ENCODE results near the gene NRCAM.

Gene NRCAM

GRCh38 chr7:108254259-108254658, 202.0 kb downstream of the NRCAM start:
- H4K20me1 ChIP-seq (ENCODE audit: low read depth, low read length) = no peaks in the 10 kb centered on the region
- no peak overlapping the region for H2AFZ ChIP-seq (ENCODE audit: low read depth, low read length, severe bottlenecking)
- H3K79me2 ChIP-seq (ENCODE audit: insufficient read depth, low read length) = no peaks in the 10 kb centered on the region
- no peaks in the 10 kb centered on the region for H3F3A ChIP-seq (ENCODE audit: insufficient read depth)
- TF ChIP-seq CTCF (IDR thresholded peaks at IDR 0.05; ENCODE audit: insufficient read depth, low read length, poor library complexity, severe bottlenecking) (no peak), EZH2phosphoT487 (conservative IDR thresholded peaks at IDR 0.05; ENCODE audit: low read length) (no peak)
- H3K9ac ChIP-seq (ENCODE audit: low read length) = no peak overlapping the region
- no peaks in the 10 kb centered on the region for H3K27me3 ChIP-seq (ENCODE audit: low read length)
- H3K4me2 ChIP-seq (ENCODE audit: low read depth, low read length, poor library complexity, severe bottlenecking) = no peak overlapping the region
- no peak overlapping the region for H3K27ac ChIP-seq (ENCODE audit: low read depth, low read length)
- H3K36me3 ChIP-seq (ENCODE audit: low read length) = no peaks in the 10 kb centered on the region
- no peaks in the 10 kb centered on the region for H3K9me2 ChIP-seq (replicated peaks; ENCODE audit: insufficient read depth, low read length)
- H3K4me3 ChIP-seq (ENCODE audit: insufficient read depth, low read length, poor library complexity, severe bottlenecking) = no peak overlapping the region
- 0 out of 2 replicates have a peak, but pooled peaks cover 5% of the 10 kb centered on the region for H3K9me3 ChIP-seq (ENCODE audit: insufficient read depth, low read length)

DNA sequence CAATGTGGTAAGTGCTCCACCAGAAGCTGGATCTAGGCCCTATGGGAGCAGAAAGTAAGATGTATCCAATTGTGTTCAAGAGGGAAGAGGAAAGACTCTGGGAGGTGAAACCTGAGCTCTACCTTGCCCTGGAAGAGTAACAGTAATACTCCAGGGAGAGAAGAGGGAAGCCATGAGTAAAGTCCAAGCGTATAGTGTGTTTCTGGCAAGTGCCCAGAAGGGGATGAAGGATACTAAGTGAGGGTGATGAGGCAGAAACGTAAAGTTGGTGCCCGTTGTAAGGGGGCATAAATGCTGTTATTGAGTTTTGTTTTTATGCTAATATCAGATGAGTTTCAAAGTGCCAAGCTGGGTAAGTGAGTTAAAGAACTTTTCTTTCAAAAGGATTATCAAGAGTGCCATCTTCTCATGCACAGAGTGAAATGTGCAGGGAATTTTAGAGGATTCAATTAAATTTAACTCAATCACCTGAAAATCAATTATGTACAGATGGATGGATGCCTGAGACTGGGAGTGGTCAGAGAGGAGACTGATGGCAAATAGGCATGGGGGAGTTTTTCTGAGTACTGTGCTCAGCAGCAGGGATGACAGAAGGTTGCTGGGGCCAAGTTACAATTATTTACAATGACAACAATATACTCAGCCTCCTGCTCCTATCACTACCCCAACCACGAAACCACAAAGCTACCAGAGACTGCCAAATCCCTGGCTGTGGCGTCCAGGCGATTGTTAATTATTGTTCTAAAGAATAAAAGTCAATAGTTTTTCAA, 202.8 kb downstream of the NRCAM start:
- H3K9me2 ChIP-seq (replicated peaks; ENCODE audit: insufficient read depth, low read length) = no peaks in the 10 kb centered on the region
- no peaks in the 10 kb centered on the region for H3K79me2 ChIP-seq (ENCODE audit: insufficient read depth, low read length)
- no peak overlapping the region for H3K27ac ChIP-seq (ENCODE audit: low read depth, low read length)
- H3K4me2 ChIP-seq (ENCODE audit: low read depth, low read length, poor library complexity, severe bottlenecking) = no peak overlapping the region
- no peaks in the 10 kb centered on the region for H3K36me3 ChIP-seq (ENCODE audit: low read length)
- H3K4me3 ChIP-seq (ENCODE audit: insufficient read depth, low read length, poor library complexity, severe bottlenecking) = no peak overlapping the region
- H3K9me3 ChIP-seq (ENCODE audit: insufficient read depth, low read length) = 0 out of 2 replicates have a peak, but pooled peaks cover 5% of the 10 kb centered on the region
- H3K9ac ChIP-seq (ENCODE audit: low read length) = no peak overlapping the region
- TF ChIP-seq EZH2phosphoT487 (conservative IDR thresholded peaks at IDR 0.05; ENCODE audit: low read length) = no peak
- no peak for TF ChIP-seq CTCF (IDR thresholded peaks at IDR 0.05; ENCODE audit: insufficient read depth, low read length, poor library complexity, severe bottlenecking)
- H3F3A ChIP-seq (ENCODE audit: insufficient read depth) = no peaks in the 10 kb centered on the region
- H3K27me3 ChIP-seq (ENCODE audit: low read length) = no peaks in the 10 kb centered on the region
- no peak overlapping the region for H2AFZ ChIP-seq (ENCODE audit: low read depth, low read length, severe bottlenecking)
- H4K20me1 ChIP-seq (ENCODE audit: low read depth, low read length) = no peaks in the 10 kb centered on the region

GRCh38 chr7:108252177-108252576, 204.1 kb downstream of the NRCAM start:
- H3K36me3 ChIP-seq (ENCODE audit: low read length) = no peaks in the 10 kb centered on the region
- H3K9me2 ChIP-seq (replicated peaks; ENCODE audit: insufficient read depth, low read length) = no peaks in the 10 kb centered on the region
- H3K27ac ChIP-seq (ENCODE audit: low read depth, low read length) = no peak overlapping the region
- no peak overlapping the region for H3K4me3 ChIP-seq (ENCODE audit: insufficient read depth, low read length, poor library complexity, severe bottlenecking)
- no peaks in the 10 kb centered on the region for H3K27me3 ChIP-seq (ENCODE audit: low read length)
- H2AFZ ChIP-seq (ENCODE audit: low read depth, low read length, severe bottlenecking) = no peak overlapping the region
- no peaks in the 10 kb centered on the region for H4K20me1 ChIP-seq (ENCODE audit: low read depth, low read length)
- TF ChIP-seq CTCF (IDR thresholded peaks at IDR 0.05; ENCODE audit: insufficient read depth, low read length, poor library complexity, severe bottlenecking) (no peak), EZH2phosphoT487 (conservative IDR thresholded peaks at IDR 0.05; ENCODE audit: low read length) (no peak)
- H3K4me2 ChIP-seq (ENCODE audit: low read depth, low read length, poor library complexity, severe bottlenecking) = no peak overlapping the region
- no peaks in the 10 kb centered on the region for H3K9me3 ChIP-seq (ENCODE audit: insufficient read depth, low read length)
- no peak overlapping the region for H3K9ac ChIP-seq (ENCODE audit: low read length)
- H3K79me2 ChIP-seq (ENCODE audit: insufficient read depth, low read length) = no peaks in the 10 kb centered on the region
- no peaks in the 10 kb centered on the region for H3F3A ChIP-seq (ENCODE audit: insufficient read depth)

Data from SU-DHL-6 (cell line).